ENCODE measurements around the gene CD8A.

DNA sequence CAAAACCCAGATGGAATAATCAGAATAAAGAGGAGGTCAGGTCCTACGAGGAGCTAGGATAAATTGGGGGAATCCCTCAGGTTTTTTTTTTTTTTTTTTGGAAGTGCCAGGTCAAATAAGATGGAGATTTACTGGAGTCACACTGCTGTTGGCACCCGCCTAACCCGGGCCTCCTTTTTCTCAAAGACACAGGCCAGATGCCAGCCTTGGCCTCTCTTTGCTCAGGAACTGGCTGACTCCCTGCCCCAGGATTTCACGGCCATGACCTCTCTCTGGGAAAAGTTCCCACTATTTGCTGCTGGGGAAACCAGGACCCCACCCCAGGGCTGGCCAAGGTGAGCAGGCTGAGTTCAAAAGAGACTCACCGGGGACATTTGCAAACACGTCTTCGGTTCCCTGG, 2.5 kb downstream of the CD8A start:
- TF ChIP-seq EZH2phosphoT487 (IDR thresholded peaks at IDR 0.05) (no peak), EZH2 (IDR thresholded peaks at IDR 0.05) (no peak)
- TF ChIP-seq, protein P1, sequence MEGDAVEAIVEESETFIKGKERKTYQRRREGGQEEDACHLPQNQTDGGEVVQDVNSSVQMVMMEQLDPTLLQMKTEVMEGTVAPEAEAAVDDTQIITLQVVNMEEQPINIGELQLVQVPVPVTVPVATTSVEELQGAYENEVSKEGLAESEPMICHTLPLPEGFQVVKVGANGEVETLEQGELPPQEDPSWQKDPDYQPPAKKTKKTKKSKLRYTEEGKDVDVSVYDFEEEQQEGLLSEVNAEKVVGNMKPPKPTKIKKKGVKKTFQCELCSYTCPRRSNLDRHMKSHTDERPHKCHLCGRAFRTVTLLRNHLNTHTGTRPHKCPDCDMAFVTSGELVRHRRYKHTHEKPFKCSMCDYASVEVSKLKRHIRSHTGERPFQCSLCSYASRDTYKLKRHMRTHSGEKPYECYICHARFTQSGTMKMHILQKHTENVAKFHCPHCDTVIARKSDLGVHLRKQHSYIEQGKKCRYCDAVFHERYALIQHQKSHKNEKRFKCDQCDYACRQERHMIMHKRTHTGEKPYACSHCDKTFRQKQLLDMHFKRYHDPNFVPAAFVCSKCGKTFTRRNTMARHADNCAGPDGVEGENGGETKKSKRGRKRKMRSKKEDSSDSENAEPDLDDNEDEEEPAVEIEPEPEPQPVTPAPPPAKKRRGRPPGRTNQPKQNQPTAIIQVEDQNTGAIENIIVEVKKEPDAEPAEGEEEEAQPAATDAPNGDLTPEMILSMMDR (IDR thresholded peaks at IDR 0.05): no peak
